ENCODE data around the gene CCN5.

GRCh38 chr20:44736170-44737021, 21.2 kb downstream of the CCN5 start:
- TF ChIP-seq CTCF (IDR thresholded peaks at IDR 0.05) (no peak), POLR2A (IDR thresholded peaks at IDR 0.05) (no peak), POLR2AphosphoS5 (IDR thresholded peaks at IDR 0.05) (peak in 1 of 3 donors; percentile 50)

Measured in breast epithelium (tissue), 3 donors.